Bronchial epithelial cell (primary cell): ENCODE measurements around the gene C7orf25. TPM values are rescaled to one million over a fixed set of nuclear protein-coding genes. Genes with fewer than 3 reads are reported as not detected.

ENCODE experiments used
- DNase-seq: peaks from one replicate; pipeline ENCODE4 v3.0.0-alpha.2; 2010; ENCODE audit warnings: low read depth
- FAIRE-seq: peaks from 2 replicates; lab custom pipeline; 2011; peaks lifted over from hg19 to GRCh38; lab: Jason Lieb, UNC
- H3K27me3 ChIP-seq: 2 replicates; pipeline ENCODE4 v1.5.1; 2011; ENCODE audit warnings: low read length; ENCODE audit not compliant: control insufficient read depth, insufficient read depth
- H3K36me3 ChIP-seq: 2 replicates; pipeline ENCODE4 v1.5.1; 2011; ENCODE audit warnings: low read length; ENCODE audit not compliant: control insufficient read depth, insufficient read depth
- H3K4me3 ChIP-seq: 2 replicates; pipeline ENCODE4 v1.5.1; 2011; ENCODE audit warnings: mild to moderate bottlenecking, low read depth, low read length, control low read depth
- total RNA-seq: library from RNA; depleted of rRNA; stranded (reverse); fragments of >200 nt; gene quantifications from 2 replicates; pipeline ENCODE4 v1.2.1, GENCODE V29; 2014
- TF ChIP-seq, protein P1 (sequence below): IDR thresholded peaks from 2 replicates; pipeline ENCODE4 v1.5.1; 2011; ENCODE audit warnings: mild to moderate bottlenecking, moderate library complexity, low read length, control low read depth, inconsistent platforms; ENCODE audit not compliant: insufficient read depth, severe bottlenecking

The C7orf25 gene
- total RNA-seq, 1 donor from 2014 or later, result 3.2 TPM

- Histone ChIP-seq H3K4me3 (no peak overlapping the region), H3K36me3 (no peaks in the 10 kb centered on the region), H3K27me3 (no peaks in the 10 kb centered on the region)
- DNase-seq, result no peak
- no peak for FAIRE-seq
- TF ChIP-seq, protein P1, sequence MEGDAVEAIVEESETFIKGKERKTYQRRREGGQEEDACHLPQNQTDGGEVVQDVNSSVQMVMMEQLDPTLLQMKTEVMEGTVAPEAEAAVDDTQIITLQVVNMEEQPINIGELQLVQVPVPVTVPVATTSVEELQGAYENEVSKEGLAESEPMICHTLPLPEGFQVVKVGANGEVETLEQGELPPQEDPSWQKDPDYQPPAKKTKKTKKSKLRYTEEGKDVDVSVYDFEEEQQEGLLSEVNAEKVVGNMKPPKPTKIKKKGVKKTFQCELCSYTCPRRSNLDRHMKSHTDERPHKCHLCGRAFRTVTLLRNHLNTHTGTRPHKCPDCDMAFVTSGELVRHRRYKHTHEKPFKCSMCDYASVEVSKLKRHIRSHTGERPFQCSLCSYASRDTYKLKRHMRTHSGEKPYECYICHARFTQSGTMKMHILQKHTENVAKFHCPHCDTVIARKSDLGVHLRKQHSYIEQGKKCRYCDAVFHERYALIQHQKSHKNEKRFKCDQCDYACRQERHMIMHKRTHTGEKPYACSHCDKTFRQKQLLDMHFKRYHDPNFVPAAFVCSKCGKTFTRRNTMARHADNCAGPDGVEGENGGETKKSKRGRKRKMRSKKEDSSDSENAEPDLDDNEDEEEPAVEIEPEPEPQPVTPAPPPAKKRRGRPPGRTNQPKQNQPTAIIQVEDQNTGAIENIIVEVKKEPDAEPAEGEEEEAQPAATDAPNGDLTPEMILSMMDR, result no peak
Measured at GRCh38 chr7:42953994-42954393, 42.1 kb upstream of the C7orf25 start.

DNA sequence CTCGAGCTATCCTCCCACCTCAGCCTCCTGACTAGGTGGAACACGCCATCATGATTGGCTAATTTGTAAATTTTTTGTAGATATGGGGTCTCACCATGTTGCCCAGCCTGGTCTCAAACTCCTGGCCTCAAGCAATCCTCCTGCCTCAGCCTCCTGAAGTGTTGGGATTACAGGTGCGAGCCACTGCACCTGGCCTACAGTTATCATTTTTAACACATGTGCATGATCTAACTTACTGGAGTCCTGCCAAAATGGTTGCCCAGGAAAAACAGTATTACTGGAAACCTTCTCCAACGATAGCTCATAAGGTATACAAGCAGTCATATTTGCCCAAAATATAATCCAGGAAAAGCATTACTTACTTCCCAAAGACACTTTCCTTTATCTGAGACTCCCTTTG lies 40.5 kb upstream of the C7orf25 start:
- H3K36me3 ChIP-seq, result no peaks in the 10 kb centered on the region
- TF ChIP-seq, protein P1, result no peak
- H3K4me3 ChIP-seq, result no peak overlapping the region
- DNase-seq (no peak), FAIRE-seq (no peak)
- H3K27me3 ChIP-seq, result no peaks in the 10 kb centered on the region

GRCh38 chr7:42950417-42950816 lies 38.5 kb upstream of the C7orf25 start:
- TF ChIP-seq, protein P1, result no peak
- FAIRE-seq (no peak), DNase-seq (no peak)
- H3K27me3 ChIP-seq, result peaks cover 3% of the 10 kb centered on the region
- H3K36me3 ChIP-seq, result no peaks in the 10 kb centered on the region
- H3K4me3 ChIP-seq, result no peak overlapping the region

DNA sequence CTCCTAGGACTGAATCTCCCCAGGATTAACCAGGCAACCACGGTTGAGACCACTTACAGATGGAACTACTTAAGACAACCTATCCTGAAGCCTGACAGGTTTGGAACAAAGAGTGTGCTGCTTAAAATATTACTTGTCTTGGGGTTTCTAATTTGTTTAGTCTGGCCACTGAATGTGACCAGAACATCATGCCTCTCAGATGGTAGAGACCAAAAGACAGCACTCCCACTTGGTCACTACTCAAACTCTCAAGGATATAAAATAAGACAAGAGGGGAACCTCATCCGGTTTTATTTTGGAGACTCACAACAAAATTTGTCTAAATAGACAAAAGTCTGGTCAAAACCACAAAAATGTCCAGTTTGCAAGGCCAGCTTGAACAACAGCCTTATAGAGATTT lies 35.7 kb upstream of the C7orf25 start:
- H3K36me3 ChIP-seq, result no peaks in the 10 kb centered on the region
- TF ChIP-seq, protein P1, result no peak
- H3K27me3 ChIP-seq, result peaks cover 3% of the 10 kb centered on the region
- H3K4me3 ChIP-seq, result no peak overlapping the region
- DNase-seq, result no peak
- no peak for FAIRE-seq

DNA sequence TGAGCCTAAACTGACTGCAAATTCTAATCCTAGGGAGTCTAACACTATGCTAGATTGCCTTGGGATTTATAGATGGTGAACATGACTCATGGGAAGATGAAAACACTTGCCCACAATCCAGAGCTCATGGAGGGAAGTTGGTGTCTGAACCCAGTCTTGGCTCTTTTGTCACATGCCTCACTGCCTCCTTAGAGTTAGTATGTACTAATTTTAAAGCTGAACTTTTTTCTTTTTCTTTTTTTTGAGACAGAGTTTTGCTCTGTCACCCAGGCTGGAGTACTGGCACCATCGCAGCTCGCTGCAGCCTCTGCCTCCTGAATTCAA lies 34.7 kb upstream of the C7orf25 start:
- Histone ChIP-seq H3K4me3 (no peak overlapping the region), H3K36me3 (no peaks in the 10 kb centered on the region), H3K27me3 (peaks cover 3% of the 10 kb centered on the region)
- FAIRE-seq (no peak), DNase-seq (no peak)
- TF ChIP-seq, protein P1, result no peak

- FAIRE-seq (no peak), DNase-seq (no peak)
- Histone ChIP-seq H3K27me3 (peaks cover 3% of the 10 kb centered on the region), H3K36me3 (no peaks in the 10 kb centered on the region), H3K4me3 (no peak overlapping the region)
- TF ChIP-seq, protein P1, result no peak
Measured at GRCh38 chr7:42945821-42946626, 34.2 kb upstream of the C7orf25 start.
